Stimulated activated CD4-positive, alpha-beta T cell treated with anti-CD3 and anti-CD28 coated beads, Interleukin-15, amount 100 ng/mL, for 48 hours (primary cell): ENCODE data around the gene RIN3.

ENCODE experiments used
- DNase-seq, 2 donors: peaks; one replicate each; pipeline ENCODE4 v3.0.0-alpha.2; 2020; ENCODE audit warnings: low read depth in 2 of 2

RIN3 gene

GRCh38 chr14:92577321-92577742 is 63.8 kb downstream of the RIN3 start:
- no peak for DNase-seq

DNA sequence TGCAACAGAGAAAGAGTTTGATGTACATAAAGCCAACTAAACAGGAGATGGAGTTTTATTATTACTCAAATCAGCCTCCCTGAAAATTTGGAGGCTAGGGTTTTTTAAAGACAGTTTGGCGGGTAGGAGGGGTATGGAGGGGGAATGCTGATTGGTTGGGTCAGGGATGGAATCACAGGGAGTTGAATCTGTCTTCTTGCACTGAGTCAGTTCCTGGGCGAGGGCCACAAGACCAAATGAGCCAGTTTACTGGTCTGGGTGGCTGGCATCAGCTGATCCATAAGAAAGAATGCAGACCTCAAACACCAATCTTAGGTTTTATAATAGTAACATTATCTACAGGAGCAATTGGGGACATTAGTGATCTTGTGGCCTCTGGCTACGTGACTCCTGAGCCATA is 64.9 kb downstream of the RIN3 start:
- DNase-seq: no peak

DNA sequence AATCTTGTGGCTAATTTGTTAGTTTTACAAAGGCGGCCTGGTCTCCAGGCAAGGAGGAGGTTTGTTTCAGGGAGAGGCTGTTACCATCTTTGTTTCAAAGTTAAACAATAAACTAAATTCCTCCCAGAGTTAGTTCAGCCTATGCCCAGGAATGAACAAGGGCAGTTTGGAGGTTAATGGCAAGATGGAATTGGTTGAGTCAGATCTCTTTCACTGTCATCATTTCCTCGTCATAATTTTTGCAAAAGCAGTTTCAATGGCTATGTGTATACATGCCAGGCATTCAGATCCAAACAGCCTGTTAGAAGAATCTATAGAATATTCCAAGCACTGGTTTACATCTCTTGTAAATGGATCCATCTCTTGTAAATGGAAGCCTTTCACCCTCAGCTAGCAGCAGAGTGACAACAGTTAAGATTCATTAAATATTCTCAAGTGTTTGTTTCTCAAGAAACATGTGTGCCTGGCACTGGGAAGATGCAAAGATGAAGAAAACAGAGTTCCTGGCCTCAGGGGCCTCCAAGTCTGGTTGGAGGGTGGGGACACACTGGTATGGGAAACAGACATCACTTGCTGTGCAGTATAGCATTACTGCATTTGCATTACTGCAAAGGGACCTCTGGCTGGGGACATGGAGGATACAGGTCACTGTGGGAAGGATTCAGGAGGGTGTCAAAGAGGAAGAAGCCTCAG is 65.8 kb downstream of the RIN3 start:
- DNase-seq: no peak

- DNase-seq: no peak
Measured at GRCh38 chr14:92581206-92581605, 67.6 kb downstream of the RIN3 start.

DNA sequence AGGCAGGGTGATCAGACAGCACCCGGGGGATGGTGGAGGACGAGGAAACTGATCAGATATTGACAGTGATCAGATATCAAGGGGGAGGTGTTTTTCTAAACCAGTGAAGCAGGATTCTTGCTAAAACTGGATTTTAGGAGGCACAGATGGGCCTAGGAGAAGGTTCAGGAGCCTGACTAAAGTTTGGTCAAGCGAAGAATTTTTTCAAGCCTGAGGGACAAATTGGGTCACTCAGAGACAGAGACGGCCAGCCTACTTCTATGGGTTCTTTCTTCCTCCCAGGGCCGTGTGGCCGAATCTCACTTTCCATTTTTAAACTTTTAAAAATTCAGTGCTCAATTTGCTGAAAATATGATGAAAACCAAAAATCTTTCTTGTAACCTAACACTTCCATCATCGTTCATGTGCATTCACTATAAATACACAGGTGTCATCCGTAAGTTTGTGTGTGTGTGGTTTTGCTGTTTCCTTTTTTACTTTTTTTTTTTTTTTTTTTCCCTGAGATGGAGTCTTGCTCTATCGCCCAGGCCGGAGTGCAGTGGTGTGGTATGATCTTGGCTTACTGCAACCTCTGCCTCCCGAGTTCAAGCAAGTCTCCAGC is 68.5 kb downstream of the RIN3 start:
- DNase-seq: no peak

DNA sequence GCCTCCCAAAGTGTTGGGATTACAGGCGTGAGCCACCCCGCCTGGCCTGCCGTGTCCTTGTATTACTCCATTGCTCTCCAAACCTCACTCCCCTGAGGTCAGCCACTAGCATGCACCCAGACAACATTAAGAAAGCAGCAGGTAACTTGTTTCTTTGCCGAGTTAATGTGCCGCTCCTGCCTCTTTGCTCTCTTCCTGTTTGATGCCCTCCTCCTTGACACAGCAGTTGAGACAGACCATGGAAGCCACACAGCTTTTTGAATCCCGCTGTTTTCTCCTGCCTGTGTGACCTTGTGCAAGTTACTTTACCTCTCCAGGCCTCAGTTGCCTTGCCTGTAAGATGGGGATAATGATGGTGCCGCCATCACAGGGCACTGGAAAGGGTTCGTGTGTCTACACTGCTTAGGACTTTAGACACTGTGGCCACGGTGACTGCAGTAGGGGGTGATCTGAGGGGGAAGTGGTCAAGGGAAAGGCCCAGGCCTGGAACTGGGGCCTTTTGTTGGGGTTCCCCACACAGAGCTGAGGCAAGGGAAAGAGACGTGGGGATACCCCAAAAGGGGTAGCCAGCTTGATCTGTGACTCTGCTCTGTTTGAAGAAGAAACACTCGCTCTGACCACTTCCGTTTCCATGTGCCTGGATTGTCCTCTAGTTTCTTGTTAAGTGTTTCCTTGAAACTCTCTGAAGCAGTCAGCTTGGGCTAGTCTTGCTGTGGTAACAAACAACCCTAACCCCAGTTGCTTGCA is 69.3 kb downstream of the RIN3 start:
- no peak for DNase-seq

GRCh38 chr14:92584220-92584619 is 70.6 kb downstream of the RIN3 start:
- DNase-seq: no peak

DNA sequence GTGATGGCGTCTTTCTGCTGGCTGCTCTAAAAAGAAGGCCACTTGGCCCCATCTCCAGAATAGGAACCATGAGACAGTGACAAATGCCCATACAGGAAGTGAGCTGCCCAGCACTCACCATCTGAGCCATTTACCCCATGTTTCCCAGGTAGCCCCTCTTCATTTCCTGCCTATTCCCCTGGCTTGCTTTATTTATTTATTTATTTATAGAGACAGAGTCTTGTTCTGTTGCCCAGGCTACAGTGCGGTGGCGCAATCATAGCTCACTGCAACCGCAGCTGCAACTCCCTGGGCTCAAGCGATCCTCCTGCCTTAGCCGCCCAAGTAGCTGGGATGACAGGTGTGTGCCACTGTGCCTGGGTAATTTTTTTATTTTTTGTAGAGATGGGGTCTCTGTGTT is 71.2 kb downstream of the RIN3 start:
- DNase-seq: no peak

GRCh38 chr14:92585981-92586937 is 72.7 kb downstream of the RIN3 start:
- no peak for DNase-seq

DNA sequence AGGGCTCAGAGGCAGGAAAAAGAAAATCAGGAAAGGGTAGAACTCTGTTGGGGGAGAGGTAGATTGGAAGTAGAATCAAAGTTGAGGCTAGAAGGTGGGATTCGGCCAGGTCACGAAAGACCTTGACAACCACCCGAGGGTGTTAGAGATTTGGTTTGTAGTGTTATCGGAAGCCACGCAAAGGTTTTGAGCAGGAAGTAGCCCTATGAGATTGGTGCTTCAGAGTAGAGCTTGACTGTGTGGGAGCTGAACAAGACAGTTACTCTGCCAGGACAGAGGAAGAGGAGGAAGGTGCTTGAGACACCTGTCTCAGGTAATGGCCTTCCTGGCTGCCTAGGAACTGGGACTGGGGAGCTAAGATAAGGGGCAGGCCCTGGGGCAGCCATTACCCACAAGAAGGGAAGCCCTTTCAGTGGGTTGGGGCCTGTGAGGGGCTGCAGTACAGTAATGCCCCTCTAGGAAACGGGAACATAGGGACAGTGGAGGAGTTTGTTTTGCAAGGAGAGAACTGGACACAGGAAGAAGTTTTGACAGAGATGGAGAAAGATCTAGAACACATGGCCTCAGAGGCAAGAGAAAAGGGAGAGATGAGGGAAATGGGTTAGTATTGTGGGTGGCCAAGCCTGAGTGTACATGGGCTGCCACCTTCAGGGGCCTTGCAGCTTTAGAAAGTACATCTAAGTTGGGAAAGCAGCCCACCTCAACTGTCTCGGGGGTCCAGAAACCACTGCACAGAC is 73.5 kb downstream of the RIN3 start:
- DNase-seq: no peak

DNA sequence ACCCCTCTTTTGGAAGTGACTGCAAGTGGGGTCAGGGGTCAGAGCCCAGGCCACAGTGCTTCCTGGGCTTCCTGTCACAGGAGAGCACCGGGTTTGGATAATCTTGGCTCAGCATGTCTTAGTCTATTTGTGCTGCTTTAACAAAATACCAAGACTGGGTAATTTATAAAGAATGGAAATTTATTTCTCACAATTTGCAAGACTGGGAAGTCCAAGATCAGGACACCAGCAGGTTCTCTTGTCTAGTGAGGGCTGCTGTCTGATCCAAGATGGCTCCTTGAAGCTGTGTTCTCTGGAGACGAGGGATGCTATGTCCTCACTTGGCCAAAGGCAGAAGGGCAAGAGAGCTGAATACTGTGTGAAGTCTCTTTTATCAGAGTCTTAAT is 74.1 kb downstream of the RIN3 start:
- DNase-seq: no peak

- DNase-seq: no peak
Measured at GRCh38 chr14:92589213-92589852, 75.8 kb downstream of the RIN3 start.

DNA sequence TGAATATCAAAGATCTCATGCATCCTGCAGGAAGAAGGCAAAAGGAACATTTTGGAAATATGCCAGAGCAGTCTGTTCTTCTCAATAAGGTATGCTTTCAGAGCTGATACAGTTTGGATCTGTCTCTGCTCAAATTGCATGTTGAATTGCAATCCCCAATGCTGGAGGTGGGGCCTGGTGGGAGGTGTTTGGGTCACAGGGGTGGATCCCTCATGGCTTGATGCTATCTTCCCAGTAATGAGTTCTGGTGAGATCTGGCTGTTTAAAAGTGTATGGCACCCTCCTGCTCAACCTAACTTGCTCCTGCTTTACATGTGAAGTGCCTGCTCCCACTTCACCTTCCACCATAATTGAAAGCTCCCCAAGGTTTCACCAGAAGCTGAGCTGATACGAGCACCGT is 76.6 kb downstream of the RIN3 start:
- no peak for DNase-seq

DNA sequence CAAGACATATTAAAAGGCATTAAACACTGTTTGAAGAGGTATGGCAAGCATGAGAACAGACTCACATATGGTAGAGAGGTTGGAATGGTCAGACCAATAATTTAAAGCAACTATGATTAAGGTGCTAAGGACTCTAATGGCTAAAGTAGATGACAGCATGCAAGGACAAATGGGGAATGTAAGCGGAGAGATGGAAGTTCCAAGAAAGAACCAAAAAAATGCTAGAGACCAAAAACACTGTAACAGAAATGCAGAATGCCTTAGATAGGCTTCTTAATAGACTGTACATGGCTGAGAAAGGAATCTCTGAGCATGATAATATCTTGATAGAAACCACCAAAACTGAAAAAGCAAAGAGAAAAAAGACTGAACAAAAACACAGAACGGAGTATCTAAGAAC is 77.4 kb downstream of the RIN3 start:
- no peak for DNase-seq

DNA sequence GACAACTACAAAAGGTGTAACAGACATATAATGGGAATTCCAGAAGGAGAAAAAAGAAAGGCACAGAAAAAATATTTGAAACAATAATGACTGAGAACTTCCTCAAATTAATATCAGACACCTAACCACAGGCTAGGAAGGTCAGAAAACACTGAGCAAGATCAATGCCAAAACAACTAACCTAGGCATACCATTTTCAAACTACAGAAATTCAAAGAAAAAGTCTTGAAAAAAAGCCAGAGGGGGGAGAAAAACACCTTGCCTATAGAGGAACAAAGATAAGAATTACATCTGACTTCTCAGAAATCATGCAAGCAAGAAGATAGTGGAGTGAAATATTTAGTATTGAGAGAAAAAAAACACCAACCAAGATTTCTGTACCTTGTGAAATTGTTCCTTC is 77.8 kb downstream of the RIN3 start:
- DNase-seq: no peak

GRCh38 chr14:92595267-92595666 is 81.7 kb downstream of the RIN3 start:
- no peak for DNase-seq

GRCh38 chr14:92596331-92596907 is 82.8 kb downstream of the RIN3 start:
- no peak for DNase-seq

GRCh38 chr14:92597906-92598905 is 84.6 kb downstream of the RIN3 start:
- no peak for DNase-seq

GRCh38 chr14:92599811-92600210 is 86.2 kb downstream of the RIN3 start:
- DNase-seq: no peak
